H1 (cell line): ENCODE data around the gene INPP5B. TPM values are rescaled to one million over a fixed set of nuclear protein-coding genes. Genes with fewer than 3 reads are reported as not detected.

Source experiments
- BRCA1 ChIP-seq: IDR thresholded peaks from 2 replicates; pipeline ENCODE4 v1.6.1; 2012; ENCODE audit warnings: low read depth, low read length, improper control_type of control experiment
- CEBPB ChIP-seq: IDR thresholded peaks from 2 replicates; pipeline ENCODE4 v1.6.1; 2012; ENCODE audit warnings: low read depth, low read length
- CTBP2 ChIP-seq: IDR thresholded peaks from 2 replicates; pipeline ENCODE4 v1.7.0; 2011; ENCODE audit warnings: borderline replicate concordance, mild to moderate bottlenecking, moderate library complexity, mixed read lengths, low read length; ENCODE audit not compliant: insufficient read depth, insufficient read length
- EP300 ChIP-seq, 2 experiments: IDR thresholded peaks; 1 replicate in 1 of 2; 2 replicates in 1 of 2; pipeline ENCODE4 v1.6.1; 2011 to 2012; ENCODE audit warnings: low read depth in 2 of 2, low read length in 2 of 2, mild to moderate bottlenecking in 2 of 2, borderline replicate concordance in 1 of 2, inconsistent platforms in 1 of 2, moderate library complexity in 1 of 2
- FOSL1 ChIP-seq: IDR thresholded peaks from 2 replicates; pipeline ENCODE4 v1.6.1; 2011; ENCODE audit warnings: mild to moderate bottlenecking, low read depth, low read length, moderate library complexity; ENCODE audit not compliant: insufficient read depth
- GTF2F1 ChIP-seq: IDR thresholded peaks from 2 replicates; pipeline ENCODE4 v1.6.1; 2012; ENCODE audit warnings: low read depth, low read length, improper control_type of control experiment, borderline replicate concordance
- JUN ChIP-seq: IDR thresholded peaks from 2 replicates; pipeline ENCODE4 v1.6.1; 2011; ENCODE audit warnings: low read depth, mild to moderate bottlenecking, improper control_type of control experiment, low read length
- KDM4A ChIP-seq: IDR thresholded peaks from one replicate; pipeline ENCODE4 v1.7.1; 2012; ENCODE audit warnings: low read depth, mild to moderate bottlenecking, moderate library complexity, low read length, inconsistent platforms; ENCODE audit not compliant: severe bottlenecking
- NANOG ChIP-seq: IDR thresholded peaks from 2 replicates; pipeline ENCODE4 v1.6.1; 2011; ENCODE audit warnings: low read length, low read depth, mild to moderate bottlenecking, inconsistent platforms; ENCODE audit not compliant: insufficient read depth, poor library complexity, severe bottlenecking
- POLR2A ChIP-seq, 2 experiments: IDR thresholded peaks; 1 replicate in 1 of 2; 2 replicates in 1 of 2; pipeline ENCODE4 v1.6.1; 2011; ENCODE audit warnings: low read depth in 2 of 2, low read length in 2 of 2, mild to moderate bottlenecking in 2 of 2; ENCODE audit errors: control extremely low read depth in 1 of 2
- RBBP5 ChIP-seq: IDR thresholded peaks from 2 replicates; pipeline ENCODE4 v1.7.1; 2012; ENCODE audit warnings: low read depth, mild to moderate bottlenecking, inconsistent platforms, low read length, moderate library complexity, borderline replicate concordance
- RXRA ChIP-seq: IDR thresholded peaks from 2 replicates; pipeline ENCODE4 v1.6.1; 2011; ENCODE audit warnings: low read depth, mild to moderate bottlenecking, low read length, moderate library complexity; ENCODE audit not compliant: insufficient read depth
- SP1 ChIP-seq: IDR thresholded peaks from 2 replicates; pipeline ENCODE4 v1.6.1; 2011; ENCODE audit warnings: low read depth, low read length
- SP2 ChIP-seq: IDR thresholded peaks from 2 replicates; pipeline ENCODE4 v1.6.1; 2012; ENCODE audit warnings: mild to moderate bottlenecking, low read length, inconsistent platforms
- SUZ12 ChIP-seq: fragments of 200-600 bp; sonication (generic); IDR thresholded peaks from 2 replicates; pipeline ENCODE4 v1.6.1; 2012; ENCODE audit warnings: mild to moderate bottlenecking, inconsistent platforms, low read length, moderate library complexity, mixed read lengths
- TAF7 ChIP-seq: optimal IDR thresholded peaks from 2 replicates; pipeline ENCODE3; 2011; ENCODE audit warnings: low read depth, mild to moderate bottlenecking, inconsistent platforms, low read length, moderate library complexity, borderline replicate concordance
- TCF12 ChIP-seq: IDR thresholded peaks from 2 replicates; pipeline ENCODE4 v1.6.1; 2011; ENCODE audit warnings: low read depth, mild to moderate bottlenecking, low read length
- polyA plus RNA-seq, 7 experiments: library from polyadenylated mRNA; depleted of rRNA in 3 of 7; stranded (reverse) in 5 of 7; unstranded in 2 of 7; fragments of >200 nt in 5 of 7; fragments of 200-250 nt in 2 of 7; gene quantifications; 1 replicate in 5 of 7; 2 replicates in 1 of 7; 4 replicates in 1 of 7; pipeline versions ENCODE4 v1.2.1 to v1.2.3, GENCODE V29; 2011 to 2013; ENCODE audit warnings: missing spikeins in 2 of 7, mixed read lengths in 2 of 7
- total RNA-seq: library from RNA; stranded (reverse); fragmentation: NEBNext Ultra II Directional; extraction: Animal tissue kit (Norgen Biotek cat#: 25700); gene quantifications from 2 replicates; pipeline ENCODE4 v1.2.1, GENCODE V29; 2021
- TF ChIP-seq, protein P1 (sequence below): IDR thresholded peaks from 2 replicates; pipeline ENCODE4 v1.6.1; 2012; ENCODE audit warnings: inconsistent platforms
- TF ChIP-seq, protein P2 (sequence below): IDR thresholded peaks from 2 replicates; pipeline ENCODE4 v1.6.1; 2012; ENCODE audit warnings: inconsistent platforms
- TF ChIP-seq, protein P3 (sequence below), 3 experiments: IDR thresholded peaks; 1 replicate in 2 of 3; 2 replicates in 1 of 3; pipeline versions ENCODE4 v1.5.1 to v1.6.1; 2011; ENCODE audit warnings: low read length in 3 of 3, mild to moderate bottlenecking in 3 of 3, inconsistent platforms in 2 of 3, low read depth in 1 of 3, moderate library complexity in 1 of 3; ENCODE audit not compliant: insufficient read depth in 1 of 3; ENCODE audit errors: control extremely low read depth in 1 of 3

Gene INPP5B
- total and polyA plus RNA-seq, 2 of the 8 experiments (the other 6 are each of a cell fraction or from before 2014, with no cell fraction given), result 14.0 to 23.7 TPM

DNA sequence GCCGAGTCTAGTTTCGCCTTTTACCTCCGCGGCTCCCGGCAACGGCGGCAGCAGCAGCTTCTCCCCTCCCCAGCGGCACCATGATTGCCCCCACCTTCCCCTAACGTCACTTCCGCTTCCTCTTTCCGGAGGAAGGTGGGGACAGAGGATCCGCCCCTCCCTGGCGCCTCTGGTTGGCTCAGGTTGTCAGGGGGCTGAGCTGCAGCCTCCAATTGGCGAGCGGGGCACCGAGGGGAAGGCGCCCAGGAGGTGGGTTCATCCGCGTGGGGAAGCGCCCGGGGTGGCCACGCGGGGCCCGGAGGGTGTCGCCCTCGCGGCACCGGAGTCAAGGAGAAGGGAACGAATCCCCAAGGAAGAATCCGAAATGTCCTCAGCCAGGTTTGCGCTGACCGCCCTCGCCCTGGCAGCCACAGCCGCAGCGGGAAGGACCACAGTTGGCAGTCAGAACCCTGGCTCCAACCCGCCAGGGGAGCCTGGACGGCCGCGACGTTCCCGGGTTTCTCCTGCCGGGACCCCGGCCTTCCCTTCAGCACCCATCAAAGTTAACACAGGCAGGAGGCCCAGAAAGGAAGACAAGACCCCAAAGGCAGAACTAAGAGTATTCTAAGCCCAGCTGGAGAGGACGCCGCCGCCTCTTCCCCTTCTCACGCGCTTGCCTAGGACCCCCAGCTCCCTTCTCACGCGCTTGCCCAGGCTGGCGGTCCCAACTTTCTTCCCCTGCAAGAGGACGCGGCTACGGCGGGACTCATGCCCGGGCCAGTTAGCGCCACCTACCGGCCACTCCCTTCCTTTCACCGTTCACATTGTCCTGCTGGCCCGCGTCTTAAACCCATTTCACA is 87.1 kb downstream of the INPP5B start, which contains the start of gene MTF1 (continued):
- TF ChIP-seq TCF12 (no peak), TAF7 (peak; percentile 39), FOSL1 (no peak), NANOG (no peak), GTF2F1 (no peak), RBBP5 (no peak), EP300 (IDR thresholded peaks at IDR 0.05; ENCODE audit: borderline replicate concordance in 1 of 2, low read depth in 2 of 2, low read length in 2 of 2) (no peak), POLR2A (IDR thresholded peaks at IDR 0.05; ENCODE audit: control extremely low read depth in 1 of 2, low read depth in 2 of 2, low read length in 2 of 2) (peak; percentile 77 to 94), SP2 (peak; percentile 24; the same call in 1 of the 2 replicates), JUN (no peak), CTBP2 (peak; percentile 27), SUZ12 (no peak), KDM4A (peak; percentile 68), SP1 (0 out of 2 replicates have a peak, but pooled peaks have one; percentile 57), CEBPB (no peak), BRCA1 (no peak), RXRA (no peak)
- TF ChIP-seq, protein P1, sequence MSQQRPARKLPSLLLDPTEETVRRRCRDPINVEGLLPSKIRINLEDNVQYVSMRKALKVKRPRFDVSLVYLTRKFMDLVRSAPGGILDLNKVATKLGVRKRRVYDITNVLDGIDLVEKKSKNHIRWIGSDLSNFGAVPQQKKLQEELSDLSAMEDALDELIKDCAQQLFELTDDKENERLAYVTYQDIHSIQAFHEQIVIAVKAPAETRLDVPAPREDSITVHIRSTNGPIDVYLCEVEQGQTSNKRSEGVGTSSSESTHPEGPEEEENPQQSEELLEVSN, result no peak; the same call in none of the 2 replicates
- TF ChIP-seq, protein P2, sequence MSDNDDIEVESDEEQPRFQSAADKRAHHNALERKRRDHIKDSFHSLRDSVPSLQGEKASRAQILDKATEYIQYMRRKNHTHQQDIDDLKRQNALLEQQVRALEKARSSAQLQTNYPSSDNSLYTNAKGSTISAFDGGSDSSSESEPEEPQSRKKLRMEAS, result peak; percentile 62
- TF ChIP-seq, protein P3, sequence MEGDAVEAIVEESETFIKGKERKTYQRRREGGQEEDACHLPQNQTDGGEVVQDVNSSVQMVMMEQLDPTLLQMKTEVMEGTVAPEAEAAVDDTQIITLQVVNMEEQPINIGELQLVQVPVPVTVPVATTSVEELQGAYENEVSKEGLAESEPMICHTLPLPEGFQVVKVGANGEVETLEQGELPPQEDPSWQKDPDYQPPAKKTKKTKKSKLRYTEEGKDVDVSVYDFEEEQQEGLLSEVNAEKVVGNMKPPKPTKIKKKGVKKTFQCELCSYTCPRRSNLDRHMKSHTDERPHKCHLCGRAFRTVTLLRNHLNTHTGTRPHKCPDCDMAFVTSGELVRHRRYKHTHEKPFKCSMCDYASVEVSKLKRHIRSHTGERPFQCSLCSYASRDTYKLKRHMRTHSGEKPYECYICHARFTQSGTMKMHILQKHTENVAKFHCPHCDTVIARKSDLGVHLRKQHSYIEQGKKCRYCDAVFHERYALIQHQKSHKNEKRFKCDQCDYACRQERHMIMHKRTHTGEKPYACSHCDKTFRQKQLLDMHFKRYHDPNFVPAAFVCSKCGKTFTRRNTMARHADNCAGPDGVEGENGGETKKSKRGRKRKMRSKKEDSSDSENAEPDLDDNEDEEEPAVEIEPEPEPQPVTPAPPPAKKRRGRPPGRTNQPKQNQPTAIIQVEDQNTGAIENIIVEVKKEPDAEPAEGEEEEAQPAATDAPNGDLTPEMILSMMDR (IDR thresholded peaks at IDR 0.05; ENCODE audit: control extremely low read depth in 1 of 3, insufficient read depth in 1 of 3, low read depth in 1 of 3, low read length in 3 of 3), result peak; percentile 77 to 95 (median 91)
